BJ (cell line): Measurements from ENCODE around the gene ITGAE. TPM values are rescaled to one million over a fixed set of nuclear protein-coding genes. Genes with fewer than 3 reads are reported as not detected.

Source experiments
- CTCF ChIA-PET: fragments of 350-600 bp; formaldehyde crosslinking; extraction: SDS; loops from one replicate; lab custom pipeline; 2021; ENCODE audit warnings: antibody characterized with exemption, inconsistent platforms; lab: Yijun Ruan, JAX
- POLR2A ChIA-PET: fragments of 300-600 bp; sonication (Branson Sonifier 250); formaldehyde crosslinking; extraction: SDS; loops from one replicate; lab custom pipeline; 2021; ENCODE audit warnings: antibody characterized with exemption; lab: Charles Lee
- DNase-seq: peaks from one replicate; pipeline ENCODE4 v3.0.0-alpha.2; 2011; ENCODE audit warnings: low read depth
- H3K27me3 ChIP-seq: 2 replicates; pipeline ENCODE4 v1.6.0; 2011; ENCODE audit warnings: low read length; ENCODE audit not compliant: control insufficient read depth, insufficient read depth
- H3K36me3 ChIP-seq: 2 replicates; pipeline ENCODE4 v1.5.1; 2011; ENCODE audit warnings: low read length; ENCODE audit not compliant: control insufficient read depth, insufficient read depth
- H3K4me3 ChIP-seq: 2 replicates; pipeline ENCODE4 v1.5.1; 2011; ENCODE audit warnings: low read depth, mild to moderate bottlenecking, control low read depth, low read length
- CTCF ChIP-seq: IDR thresholded peaks from 2 replicates; pipeline ENCODE4 v1.5.1; 2011; ENCODE audit warnings: low read depth, mild to moderate bottlenecking, control low read depth, inconsistent platforms, low read length, moderate library complexity; ENCODE audit not compliant: insufficient read depth
- polyA plus RNA-seq: library from polyadenylated mRNA; depleted of rRNA; stranded (reverse); fragments of >200 nt; gene quantifications from 2 replicates; pipeline ENCODE4 v1.2.3, GENCODE V29; 2011; rRNA removed

The ITGAE gene
- polyA plus RNA-seq, 1 experiment = 69.9 TPM

GRCh38 chr17:3666516-3666915, 134.5 kb downstream of the ITGAE start:
- H3K4me3 ChIP-seq = peak overlapping the region; percentile 4; the same call in 1 of the 2 replicates
- POLR2A ChIA-PET = no interaction called here
- DNase-seq = no peak

GRCh38 chr17:3665834-3666233, 135.2 kb downstream of the ITGAE start:
- no peak for DNase-seq
- no peak overlapping the region for H3K4me3 ChIP-seq
- H3K36me3 ChIP-seq = peaks cover 29% of the 10 kb centered on the region
- TF ChIP-seq CTCF = no peak
- no peaks in the 10 kb centered on the region for H3K27me3 ChIP-seq
- CTCF ChIA-PET = no interaction called here
- POLR2A ChIA-PET = no interaction called here

More at GRCh38 chr17:3666516-3666915, 134.5 kb downstream of the ITGAE start:
- Histone ChIP-seq H3K36me3 (peaks cover 27% of the 10 kb centered on the region), H3K27me3 (no peaks in the 10 kb centered on the region)
- CTCF ChIA-PET = interaction anchor here (1.1 kb wide), 1 partner anchor 16 kb away, joined by 3 read pairs; no protein-coding TSS in a partner anchor
- no peak for TF ChIP-seq CTCF

Other genes with a start within 250 kb of the ITGAE start
- 0.54 and 0.56 TPM in 2 replicates for gene TRPV3, start 243.4 kb downstream of the ITGAE start, polyA plus RNA-seq
- gene TRPV1, start 191.8 kb downstream of the ITGAE start, polyA plus RNA-seq = 1.6 and 1.7 TPM in 2 replicates
- 4.5 and 5.6 TPM in 2 replicates for gene SHPK, start 164.9 kb downstream of the ITGAE start, polyA plus RNA-seq
- 4.9 and 5.0 TPM in 2 replicates for gene CTNS, start 164.4 kb downstream of the ITGAE start, polyA plus RNA-seq
- gene TAX1BP3, start 132.6 kb downstream of the ITGAE start, polyA plus RNA-seq = 137 and 207 TPM in 2 replicates
- gene EMC6, start 132.4 kb downstream of the ITGAE start, polyA plus RNA-seq = 38.6 and 42.2 TPM in 2 replicates
- 5.0 and 6.5 TPM in 2 replicates for gene P2RX5, start 105.0 kb downstream of the ITGAE start, polyA plus RNA-seq
- gene HASPIN, start 77.3 kb downstream of the ITGAE start, polyA plus RNA-seq = 2.1 and 2.9 TPM in 2 replicates
- 9.7 and 19.3 TPM in 2 replicates for gene NCBP3, start 45.1 kb upstream of the ITGAE start, polyA plus RNA-seq
- 4.6 and 6.1 TPM in 2 replicates for gene CAMKK1, start 91.9 kb upstream of the ITGAE start, polyA plus RNA-seq
- 0.02 and 0.05 TPM in 2 replicates for gene P2RX1, start 115.3 kb upstream of the ITGAE start, polyA plus RNA-seq
- gene ATP2A3, start 163.2 kb upstream of the ITGAE start, polyA plus RNA-seq = 0.65 and 1.1 TPM in 2 replicates